Tongue (tissue), 2 donors: ENCODE data around the gene ALDH1A3. TPM values are rescaled to one million over a fixed set of nuclear protein-coding genes. Genes with fewer than 3 reads are reported as not detected.

Source experiments
- DNase-seq: peaks from one replicate; pipeline ENCODE4 v3.0.0-alpha.2; 2015
- total RNA-seq: library from RNA; depleted of rRNA; stranded (reverse); fragments of >200 nt; gene quantifications from one replicate; pipeline ENCODE4 v1.2.3, GENCODE V29; 2014

ALDH1A3 gene
- total RNA-seq, 1 donor from 2014 or later: 59.0 TPM

DNA sequence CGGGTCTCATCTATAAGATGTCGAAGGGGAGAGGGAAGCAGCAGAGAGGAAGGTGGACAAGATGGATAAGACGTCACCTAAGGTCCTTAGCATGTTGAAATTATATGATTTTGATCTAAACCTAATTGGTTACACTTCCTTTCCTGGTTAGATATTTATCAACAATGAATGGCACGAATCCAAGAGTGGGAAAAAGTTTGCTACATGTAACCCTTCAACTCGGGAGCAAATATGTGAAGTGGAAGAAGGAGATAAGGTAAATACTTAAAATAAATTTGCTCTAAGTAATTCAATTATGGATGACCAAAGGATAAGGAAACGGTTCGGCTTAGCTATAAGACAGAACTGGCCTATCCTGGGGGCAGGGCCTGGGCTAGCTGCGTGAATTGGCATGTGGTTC, 5.5 kb downstream of the ALDH1A3 start:
- no peak for DNase-seq

DNA sequence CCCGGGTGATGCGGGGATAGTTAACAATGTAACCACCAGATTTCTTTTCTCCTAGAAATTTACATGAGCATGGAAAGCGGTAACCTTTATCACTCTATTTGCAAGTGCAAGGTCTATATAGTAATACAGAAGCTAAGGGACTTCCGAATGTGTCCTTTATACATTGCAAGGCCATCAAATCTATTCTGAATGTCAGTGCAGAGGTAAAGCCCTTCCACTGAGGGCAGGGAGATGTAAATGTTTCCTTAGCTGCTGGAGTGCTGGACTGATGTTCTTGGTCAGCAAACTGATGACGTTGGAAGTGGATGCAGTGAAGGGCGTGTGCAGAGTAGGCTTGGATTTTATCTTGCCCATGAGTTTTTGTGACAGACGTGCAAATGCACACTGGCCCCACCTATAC, 6.2 kb downstream of the ALDH1A3 start:
- no peak for DNase-seq

DNA sequence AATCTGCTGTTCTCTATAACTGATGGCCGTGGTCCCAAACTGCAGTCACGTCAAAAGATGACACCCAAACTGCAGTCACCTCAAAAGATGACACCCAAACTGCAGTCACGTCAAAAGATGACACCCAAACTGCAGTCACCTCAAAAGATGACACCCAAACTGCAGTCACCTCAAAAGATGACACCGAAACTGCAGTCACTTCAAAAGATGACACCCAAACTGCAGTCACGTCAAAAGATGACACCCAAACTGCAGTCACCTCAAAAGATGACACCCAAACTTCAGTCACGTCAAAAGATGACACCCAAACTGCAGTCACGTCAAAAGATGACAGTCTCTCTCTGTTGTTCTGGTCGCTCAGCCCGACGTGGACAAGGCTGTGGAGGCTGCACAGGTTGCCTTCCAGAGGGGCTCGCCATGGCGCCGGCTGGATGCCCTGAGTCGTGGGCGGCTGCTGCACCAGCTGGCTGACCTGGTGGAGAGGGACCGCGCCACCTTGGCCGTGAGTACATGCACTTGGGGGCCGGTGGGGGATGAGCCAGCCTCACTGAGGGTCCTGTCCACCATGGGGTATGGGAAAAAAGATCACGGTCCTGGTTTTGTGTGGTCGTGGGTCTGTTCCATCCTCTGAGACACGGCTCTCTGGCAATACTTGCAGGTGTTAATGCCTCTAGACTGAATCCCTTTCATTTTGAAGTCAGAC, 7.7 kb downstream of the ALDH1A3 start:
- DNase-seq: no peak

DNA sequence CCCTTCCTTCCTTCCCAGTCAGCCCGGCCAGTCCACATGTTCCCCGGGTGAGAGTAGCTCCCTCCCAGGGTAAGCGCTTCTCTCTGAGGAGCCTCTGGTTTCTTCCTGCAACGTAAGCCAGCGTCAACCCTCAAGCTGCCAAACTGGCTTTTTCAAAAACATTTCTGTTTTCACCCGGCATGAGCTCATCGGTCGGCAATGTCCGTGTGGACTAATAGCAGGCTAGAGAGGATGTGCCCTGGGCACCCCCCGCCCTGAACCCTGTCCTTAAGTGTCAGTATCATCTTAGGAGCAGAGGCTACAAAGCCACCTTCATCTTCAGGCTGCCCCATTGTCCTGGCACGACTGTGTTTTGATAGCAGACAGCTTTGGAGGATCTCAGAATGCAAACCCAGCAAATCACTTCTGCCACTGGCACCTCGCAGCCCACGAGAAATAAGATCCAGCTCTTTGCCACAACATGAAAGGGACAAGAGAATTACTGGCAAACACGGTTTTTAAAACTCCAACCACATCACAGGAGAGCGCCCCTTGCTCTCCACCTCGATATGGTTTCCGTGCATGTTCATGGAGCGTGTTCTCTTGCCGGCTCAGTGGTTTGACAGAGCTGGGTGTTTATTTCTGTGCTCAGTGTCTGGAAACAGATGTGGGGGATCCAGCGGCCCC, 9.9 kb downstream of the ALDH1A3 start:
- peak; percentile 80 for DNase-seq

DNA sequence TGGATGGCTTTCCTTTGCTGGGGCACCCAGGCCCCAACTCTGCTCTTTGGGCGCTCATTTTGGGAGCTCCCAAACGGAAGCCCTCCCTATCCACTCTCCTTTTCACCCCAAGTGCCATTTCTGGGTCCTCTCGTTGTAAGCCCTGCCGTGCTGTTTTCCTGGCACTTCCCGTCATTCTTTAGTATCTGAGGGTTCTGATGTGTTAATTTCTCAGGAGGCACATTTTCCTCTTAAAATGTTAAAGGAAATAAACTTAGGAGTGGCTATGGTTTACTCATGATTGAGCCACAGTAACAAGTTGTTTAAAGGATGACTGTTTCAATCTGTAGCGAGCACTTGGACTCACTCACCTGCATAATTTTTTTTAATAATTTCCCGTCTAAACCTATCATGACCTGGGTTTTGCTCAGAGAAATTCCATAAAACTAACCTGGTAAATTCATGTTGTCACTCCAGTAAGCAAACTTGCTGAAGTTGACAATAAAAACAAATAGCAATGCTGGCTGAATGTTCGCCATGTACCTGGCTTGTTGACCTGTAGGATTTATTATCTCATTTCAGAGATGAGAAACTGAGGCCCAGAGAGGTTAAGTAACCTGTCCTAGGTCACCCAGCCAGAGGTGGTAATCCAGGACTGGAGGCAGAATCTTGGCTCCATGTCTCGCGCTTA, 10.6 kb downstream of the ALDH1A3 start:
- no peak for DNase-seq

DNA sequence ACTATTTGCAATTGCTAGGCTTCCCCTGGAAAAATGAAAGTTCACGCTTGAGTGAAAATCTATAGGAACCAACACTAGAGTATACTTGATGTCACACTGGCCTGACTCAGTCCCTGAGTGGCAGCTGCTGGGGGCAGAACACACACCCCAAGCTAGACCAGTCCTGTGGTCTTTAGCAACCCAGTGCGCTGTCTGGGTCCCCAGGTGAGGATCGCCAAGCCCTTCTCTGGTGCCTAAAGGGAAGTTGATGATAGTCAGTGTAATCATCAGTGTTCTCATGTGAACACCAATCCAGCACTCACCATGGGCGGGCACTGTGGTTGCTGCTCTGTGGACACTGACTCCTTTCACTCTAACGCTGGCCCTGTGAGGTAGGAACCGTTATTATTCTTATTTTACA, 11.2 kb downstream of the ALDH1A3 start:
- DNase-seq: no peak

DNA sequence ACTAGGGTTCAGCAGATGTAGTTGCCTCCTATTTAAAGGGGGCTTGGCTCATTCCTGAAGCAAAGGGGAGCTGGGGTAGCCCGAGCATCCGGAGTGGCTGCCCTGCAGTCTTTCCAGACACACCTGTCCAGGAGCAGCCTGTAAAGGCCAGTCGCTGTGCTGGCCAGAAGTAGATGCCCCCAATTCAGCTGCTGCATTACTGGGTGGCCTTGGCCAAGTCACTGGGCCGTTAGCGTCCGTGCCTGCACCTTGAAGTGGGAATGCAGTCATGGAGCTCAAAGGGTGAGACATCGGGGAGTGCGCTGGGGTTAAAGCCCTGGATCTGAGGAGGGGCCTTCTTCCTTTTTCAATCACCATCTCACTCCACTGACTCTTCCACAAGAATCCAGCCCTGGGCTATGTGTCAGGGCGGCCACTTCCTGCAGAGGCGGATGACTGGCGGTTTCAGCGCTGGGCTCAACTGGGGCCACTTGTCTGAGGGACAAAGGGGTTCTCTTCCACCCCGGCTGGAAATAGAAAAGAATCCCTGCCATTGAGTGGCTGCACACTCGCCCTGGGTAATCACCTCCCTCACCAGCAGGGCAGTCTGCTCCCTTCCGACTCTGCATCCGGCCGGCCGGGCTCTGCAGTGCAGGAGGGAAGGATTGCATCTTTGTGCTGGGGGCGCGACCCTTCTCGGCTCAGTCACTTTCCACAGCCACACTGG, 11.8 kb downstream of the ALDH1A3 start:
- no peak for DNase-seq

DNA sequence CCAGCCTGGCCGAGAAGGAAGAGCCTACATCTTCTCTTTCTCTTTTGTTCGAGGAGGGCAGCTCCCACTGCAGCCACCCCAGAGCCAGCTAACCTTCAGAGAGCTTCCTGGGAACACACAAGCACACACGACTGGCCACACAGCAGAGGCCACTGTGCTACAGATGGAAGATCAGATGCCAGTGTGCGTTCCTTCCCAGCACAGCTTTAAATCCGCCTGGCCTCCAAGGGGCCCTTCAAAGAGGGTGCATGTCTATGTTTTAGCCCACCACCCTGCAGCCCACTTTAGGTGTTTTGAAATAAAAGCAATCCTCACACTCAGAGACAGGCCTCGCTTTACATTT, 12.4 kb downstream of the ALDH1A3 start:
- no peak for DNase-seq

DNA sequence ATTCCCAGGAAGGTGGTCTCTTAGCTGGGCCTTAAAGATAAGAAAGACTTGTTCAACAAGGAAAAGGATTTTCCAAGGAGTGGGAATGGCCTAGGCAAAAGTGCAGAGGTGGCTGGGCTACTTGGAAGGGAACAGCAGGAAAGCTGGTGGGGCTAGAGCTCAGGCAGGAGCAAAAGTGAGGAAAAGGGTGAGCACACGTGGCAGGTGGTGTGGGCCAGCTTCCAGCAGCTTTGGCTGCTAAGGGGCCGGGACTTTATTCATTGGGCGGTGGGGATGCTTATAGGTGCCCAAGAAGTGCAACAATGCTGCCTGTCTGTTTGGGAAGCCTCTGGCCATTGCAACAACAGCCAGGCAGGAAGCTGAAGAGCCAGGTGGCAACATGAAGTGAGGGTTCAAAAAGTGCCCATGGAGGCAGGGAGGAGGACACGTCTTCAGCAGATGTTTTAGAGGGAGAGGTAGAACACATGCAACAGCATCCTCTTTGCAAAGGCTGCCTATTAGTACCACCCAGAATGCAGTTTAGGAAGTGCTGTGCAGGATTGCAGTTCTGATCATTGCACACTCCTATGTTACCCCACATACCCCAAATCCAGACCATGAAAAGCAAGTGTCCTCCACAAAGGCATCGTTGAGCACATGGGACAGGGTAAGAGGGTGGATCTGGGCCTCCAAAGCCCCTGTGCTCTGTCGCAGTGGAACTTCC, 13.8 kb downstream of the ALDH1A3 start:
- no peak for DNase-seq

DNA sequence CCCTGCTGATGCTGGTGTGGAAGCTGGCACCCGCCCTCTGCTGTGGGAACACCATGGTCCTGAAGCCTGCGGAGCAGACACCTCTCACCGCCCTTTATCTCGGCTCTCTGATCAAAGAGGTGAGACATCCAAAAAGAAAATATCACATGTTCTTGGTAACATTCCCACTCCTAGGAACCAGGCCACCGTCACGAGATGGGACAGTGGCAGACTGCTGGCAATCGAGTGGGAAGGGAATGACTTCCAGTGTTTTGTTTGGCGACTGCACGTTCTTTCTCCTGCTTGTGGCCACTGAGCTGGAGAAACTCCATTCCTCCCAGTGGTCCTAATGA, 14.3 kb downstream of the ALDH1A3 start:
- no peak for DNase-seq

DNA sequence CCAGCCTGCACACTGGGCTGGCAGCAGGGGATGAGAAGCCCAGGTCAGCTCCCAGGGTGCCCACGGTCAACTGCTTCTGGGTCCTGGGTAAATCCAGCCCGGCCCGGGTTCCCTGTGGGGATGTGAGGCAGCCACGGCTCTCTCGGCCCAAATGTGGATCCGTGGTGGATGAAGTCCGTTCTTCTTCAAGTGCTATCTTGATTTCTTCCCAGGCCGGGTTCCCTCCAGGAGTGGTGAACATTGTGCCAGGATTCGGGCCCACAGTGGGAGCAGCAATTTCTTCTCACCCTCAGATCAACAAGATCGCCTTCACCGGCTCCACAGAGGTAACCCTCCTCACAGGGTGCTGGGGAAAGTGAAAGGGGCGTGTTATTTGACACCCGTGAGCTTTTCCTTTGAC, 16.1 kb downstream of the ALDH1A3 start:
- no peak for DNase-seq

DNA sequence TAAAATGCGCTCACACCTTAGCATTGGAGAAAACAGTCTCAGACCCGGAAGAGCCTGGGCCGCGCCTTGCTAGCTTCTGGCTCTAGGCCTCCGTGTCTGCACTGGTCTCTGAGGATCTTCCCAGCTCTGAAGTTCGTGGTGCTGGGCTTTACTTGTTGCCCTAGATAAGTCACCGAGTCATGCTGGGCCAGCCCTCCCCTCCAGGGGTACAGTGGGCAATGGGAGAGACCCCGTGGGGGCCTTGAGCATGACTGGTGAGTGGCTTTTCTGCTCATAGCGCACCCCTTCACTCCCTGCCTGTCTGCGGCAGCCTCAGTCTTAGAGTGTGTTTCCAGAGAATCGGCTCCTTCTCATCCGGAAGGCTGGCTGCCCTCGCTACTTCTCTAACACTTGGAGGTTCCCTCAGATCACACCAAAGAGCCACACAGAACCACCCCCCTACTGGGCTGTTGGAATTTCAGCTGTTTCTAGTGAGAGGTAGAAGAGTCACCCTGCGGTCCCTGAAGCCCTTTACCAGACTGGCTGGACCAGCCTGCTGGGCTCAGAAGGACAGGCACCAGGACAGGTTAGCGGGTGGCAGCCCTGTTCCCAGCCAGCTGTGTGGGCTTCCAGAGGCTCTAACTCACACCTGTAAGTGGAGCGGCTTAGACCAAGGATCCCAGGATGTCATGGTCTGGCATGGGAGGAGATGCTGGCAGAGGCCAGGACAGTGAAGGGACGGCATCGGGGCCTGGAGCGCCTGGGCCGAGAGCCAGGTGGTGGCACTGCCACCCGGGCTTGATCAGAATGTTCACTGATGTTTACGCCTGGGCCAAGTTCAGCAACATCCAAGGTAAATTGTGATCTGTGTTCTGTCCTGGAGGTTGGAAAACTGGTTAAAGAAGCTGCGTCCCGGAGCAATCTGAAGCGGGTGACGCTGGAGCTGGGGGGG, 17.9 kb downstream of the ALDH1A3 start:
- no peak for DNase-seq

DNA sequence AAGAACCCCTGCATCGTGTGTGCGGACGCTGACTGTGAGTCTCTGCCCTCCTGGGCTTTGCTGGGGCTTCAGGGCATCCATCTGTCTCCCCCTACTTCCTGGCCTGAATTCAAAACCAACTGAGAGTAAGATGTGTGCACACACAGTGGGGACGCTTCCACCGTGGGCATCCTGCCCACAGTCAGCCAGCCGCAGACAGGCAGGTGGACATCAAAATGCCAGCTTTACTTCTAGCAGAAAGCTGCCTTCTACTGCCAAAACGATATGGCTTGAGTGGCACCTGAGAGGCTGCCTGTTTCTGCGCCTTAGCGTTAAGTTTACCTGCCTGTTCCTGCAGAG, 18.5 kb downstream of the ALDH1A3 start:
- no peak for DNase-seq

DNA sequence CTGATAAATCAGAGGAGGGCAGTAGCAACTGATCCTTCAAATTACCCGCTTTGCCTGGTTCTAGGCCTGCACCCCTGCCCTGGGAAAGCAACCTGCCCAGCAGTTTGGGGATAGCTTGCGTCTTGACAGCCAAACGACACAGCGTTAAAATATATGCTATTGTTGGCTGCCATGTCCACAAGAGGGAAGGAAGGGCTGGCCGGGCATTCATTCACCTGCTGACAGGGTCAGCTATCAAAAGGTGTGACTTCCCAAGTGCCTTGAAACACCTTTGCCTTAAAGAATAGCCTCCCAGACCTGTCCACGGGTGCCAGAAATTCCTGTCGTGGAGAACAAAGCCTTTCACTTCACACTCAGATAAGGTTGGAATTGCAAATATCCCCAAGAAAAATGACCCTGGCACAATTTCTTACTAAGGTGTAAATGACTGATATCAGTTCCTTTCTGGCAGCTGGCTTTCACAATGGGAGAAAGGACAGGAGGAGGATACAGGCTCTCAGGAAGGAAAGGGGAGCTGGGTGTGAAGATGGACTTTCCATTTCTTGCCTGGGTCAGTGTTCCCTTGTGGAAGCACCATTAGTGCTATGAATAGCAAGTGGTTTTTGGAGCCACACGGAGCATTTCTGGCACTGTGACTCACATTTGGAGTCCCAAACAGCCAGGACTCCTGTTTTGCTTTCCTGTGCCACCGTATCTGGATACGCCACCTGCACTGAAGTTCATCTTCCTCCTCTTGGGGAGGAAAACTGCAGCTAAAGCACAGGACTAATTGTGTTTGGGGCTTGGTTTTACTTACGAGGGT, 19.2 kb downstream of the ALDH1A3 start:
- no peak for DNase-seq

DNA sequence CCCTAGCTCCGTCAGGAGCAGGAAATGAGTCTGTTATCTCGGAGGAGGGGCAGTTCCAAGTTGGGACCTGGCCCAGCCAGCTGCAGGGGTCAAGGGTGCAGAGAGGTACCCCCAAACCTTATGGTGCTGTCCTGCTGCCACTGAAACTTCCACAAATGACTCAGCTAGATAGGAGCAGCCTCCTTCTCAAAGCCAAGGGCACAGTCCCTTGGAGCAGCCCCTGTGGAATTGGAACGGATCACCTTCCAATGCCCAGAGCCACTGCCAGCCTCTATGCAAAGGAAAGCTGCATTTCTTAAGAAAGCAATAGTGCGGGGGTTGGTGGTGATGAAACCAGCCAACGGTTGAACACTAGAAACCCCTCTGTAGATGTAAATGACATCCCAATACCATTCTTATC, 20.0 kb downstream of the ALDH1A3 start:
- DNase-seq: no peak

DNA sequence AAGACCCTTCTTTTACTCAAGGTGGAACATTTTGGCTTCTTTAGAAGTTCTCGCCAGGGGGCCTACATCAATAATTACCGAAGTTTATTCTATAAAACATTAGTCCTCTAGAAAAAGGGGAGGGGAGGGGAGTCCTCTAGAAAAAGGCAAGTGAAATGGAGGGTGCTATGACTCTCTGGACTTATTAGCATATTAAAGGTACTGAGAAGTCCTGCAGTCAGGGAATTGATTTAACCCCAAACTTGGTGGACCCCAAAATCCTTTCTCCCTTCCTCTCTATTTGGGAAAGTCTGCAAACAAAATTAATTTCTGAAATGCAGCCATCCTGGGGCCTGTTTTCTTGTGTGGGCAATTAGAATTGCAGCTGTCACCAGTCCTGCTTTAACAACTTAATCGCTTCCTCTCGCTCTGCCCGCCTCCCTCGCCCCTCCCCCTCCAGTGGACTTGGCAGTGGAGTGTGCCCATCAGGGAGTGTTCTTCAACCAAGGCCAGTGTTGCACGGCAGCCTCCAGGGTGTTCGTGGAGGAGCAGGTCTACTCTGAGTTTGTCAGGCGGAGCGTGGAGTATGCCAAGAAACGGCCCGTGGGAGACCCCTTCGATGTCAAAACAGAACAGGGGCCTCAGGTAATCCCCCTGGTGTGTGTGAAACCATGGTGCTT, 20.6 kb downstream of the ALDH1A3 start:
- peak; percentile 87 for DNase-seq

DNA sequence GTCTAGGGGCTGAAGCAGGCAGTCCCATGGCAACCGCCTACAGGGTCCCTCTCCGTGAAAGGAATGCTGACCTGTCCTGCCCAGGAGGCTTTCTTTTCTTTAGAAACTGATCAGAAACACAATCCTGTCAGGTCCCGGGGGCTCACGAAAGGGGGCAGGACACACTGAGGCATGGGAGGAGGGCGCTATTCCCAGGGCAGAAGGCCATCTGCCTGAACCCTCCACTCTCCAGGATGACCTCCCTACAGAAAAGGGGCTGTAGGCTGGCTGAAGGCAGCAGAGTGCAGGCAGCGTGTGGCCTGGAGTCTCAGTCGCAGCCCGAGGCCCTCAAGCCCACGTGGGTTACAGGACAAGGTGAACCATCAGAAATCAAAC, 21.2 kb downstream of the ALDH1A3 start:
- DNase-seq: no peak

DNA sequence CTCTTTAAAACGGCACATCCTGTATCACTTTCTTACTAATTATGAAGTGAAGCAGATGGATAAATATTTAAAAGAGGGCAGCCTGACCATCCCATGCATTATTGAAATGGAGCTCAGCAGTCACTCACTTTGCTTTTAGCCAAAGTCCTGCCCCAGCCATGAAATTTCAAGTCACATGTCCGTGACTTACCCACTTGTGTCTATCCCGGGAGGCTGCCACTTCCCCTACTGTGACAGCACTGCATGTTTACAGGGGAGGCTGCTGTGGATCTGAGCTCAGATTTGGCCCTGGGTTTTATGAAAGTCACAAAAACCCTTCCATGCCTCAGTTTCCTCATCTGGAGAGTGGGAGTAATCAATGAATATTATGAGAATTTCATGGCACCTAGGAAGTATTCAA, 21.7 kb downstream of the ALDH1A3 start:
- DNase-seq: no peak

DNA sequence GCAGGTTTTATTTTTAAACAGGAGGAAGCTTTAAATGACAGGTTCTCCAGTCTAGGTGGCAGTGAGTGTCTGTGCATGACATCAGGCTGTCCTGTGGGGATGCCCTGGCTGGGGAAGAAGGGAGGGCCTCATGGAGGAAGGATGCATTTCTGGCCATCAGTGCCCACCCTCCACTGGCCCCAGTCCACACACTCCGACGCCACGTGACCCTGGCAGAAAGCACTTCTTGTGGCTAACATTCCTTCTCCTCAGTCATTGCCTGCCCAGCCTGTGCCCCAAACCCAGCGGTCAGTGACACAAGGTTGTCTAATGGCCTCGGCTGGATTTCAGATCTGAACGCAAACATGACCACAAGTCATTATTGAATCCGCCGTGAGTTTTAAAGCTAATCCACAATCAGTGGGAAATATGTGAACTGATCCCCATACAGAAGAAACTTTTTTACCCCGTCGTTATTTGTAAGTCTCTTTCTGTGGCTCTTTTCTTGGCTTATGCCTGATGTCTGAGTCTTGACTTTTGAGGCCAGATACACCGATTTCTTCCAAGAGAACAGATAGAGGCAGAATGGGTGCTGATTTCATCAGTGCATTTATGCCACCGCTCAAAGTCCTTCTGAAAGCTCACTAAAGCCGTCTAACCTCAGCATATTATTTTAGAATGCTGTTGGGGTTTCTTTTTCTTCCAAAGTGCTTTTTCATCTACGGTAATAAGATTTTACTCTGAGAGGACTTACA, 22.2 kb downstream of the ALDH1A3 start:
- peak; percentile 48 for DNase-seq
